ENCODE measurements around the gene HSD17B12.
A peak's percentile ranks its signal among the peaks of the same experiment; 100 is the strongest.

HSD17B12 gene

DNA sequence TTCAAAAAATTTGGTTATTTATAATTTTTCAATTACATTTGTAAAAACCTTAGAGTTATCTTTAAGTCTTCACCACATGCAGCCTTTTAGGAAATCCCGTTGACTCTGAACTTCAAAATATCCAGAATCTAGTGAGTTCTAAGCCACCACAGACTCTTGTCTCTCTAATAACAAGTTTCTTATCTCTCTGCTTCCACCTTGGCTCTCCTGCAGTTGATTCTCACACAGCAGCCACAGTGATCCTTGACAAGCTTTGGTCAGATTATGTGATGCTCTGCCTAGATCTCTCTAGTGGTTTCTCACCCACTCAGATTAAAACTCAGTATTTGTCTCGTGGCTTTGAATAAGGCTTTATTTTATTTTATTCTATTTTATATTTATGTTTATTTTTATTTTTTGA is 8.6 kb downstream of the HSD17B12 start:
- peak; percentile 89 for DNase-seq

DNA sequence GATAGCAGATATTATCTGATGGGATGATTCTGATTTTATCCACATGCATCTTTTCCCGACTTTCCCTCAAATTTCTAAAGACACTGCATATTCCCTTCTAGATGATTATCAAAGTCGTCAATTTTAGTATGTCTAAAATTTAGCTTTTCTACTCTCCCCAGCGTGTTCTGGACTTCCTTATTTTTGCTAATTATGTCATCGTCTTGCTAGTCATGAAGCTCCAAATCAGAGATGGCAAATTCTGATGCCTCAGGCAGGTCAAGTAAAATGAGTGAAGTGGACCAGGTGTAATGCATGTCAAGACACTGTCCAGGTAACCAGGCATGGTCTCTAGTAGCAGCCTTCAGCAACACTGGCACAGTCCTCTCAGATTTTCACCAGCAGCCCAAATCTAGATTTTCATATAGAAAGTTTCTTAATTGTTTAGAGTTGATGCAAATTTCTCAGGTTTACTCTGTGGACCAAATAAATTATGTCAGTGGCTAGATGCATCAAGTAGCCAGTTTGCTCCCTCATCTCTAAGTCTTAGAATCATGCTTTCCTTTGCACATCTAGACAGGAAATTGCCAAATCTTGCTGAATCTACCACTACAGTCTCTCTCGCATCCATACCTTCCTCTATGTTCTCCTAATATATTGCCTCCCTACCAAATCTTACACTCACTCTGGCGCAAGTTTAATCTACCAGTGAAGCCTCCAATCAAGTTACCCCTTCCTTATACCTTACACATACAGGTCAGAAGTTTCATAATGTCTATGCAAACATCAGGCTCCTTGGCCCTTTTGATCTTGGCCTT is 10.6 kb downstream of the HSD17B12 start:
- DNase-seq: peak; percentile 44

- no peak for DNase-seq
These were observed 11.3 kb downstream of the HSD17B12 start for GRCh38 chr11:43691806-43692205.

DNA sequence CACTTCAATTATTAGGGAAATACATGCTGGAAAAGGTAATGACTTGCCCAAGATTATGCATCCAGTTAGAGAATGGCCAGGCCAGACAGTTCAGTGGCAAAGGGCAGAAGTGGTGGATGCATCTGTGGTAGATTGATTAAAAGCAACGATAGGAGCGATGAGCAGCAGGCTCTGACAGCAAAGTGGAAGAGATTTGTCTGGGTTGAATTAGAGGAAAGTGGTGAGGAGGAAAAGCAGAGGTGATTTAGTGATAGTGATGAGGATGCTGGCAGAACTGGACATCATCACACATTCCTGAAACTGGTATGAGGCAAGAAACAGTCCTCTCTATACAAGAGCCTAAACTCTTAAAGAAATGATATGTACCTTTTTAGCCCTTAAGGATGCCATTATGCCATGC is 12.5 kb downstream of the HSD17B12 start:
- DNase-seq: peak; percentile 40

DNA sequence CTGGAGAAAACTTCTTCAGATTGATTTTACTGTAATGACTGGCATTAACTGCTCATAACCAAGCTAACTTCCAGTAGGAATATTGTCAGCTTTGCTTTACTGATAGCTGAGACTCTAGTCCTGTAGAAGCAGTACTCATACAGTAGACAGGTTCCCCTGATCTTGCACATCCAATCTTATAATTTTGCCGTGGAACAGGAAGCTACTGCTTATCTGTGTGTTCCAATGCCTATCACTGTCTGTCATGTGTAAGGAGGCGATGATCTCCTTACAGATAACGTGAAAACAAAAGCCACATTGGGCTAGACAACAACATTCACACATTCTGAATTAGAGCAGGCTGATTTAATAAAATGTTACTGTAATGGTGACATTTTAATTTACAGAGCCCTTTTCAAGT is 13.2 kb downstream of the HSD17B12 start:
- DNase-seq: peak; percentile 78

DNA sequence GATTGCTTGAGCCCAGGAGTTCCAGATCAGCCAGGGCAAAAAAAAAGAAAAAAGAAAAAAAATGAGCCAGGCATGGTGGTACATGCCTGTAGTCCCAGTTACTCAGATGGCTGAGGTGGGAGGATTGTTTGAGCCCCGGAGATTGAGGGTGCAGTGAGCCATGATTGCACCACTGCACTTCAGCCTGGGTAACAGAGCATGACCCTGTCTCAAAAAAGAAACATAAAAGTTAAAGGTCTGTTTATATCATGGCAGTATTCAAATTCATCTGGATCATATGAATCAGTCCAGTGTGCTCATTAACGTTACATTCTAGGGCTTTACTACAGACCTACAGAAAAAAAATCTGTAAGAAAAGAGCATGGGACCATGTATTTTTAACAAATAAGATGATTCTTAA is 13.9 kb downstream of the HSD17B12 start:
- DNase-seq: no peak

DNA sequence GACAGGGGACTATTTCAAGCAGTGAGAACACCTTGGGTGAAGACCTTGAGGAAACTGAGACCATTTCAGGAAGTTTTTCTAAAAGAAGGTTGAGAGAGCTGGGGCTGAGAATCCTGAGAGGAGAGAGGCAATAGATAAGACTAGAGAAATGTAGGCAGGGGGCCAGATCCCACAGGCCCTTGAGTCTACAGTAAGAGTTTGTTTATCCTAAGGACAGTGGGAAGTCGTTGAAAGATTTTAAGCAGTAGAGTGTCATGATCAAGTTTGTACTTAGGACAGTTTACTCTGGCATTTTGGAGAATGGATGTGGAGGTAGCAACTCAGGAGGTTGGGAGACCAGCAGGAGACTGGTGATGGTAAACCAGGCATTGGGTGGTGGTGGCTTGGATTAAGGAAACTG is 17.1 kb downstream of the HSD17B12 start:
- peak; percentile 43 for DNase-seq

GRCh38 chr11:43699870-43700269 is 19.3 kb downstream of the HSD17B12 start:
- DNase-seq: peak; percentile 66

DNA sequence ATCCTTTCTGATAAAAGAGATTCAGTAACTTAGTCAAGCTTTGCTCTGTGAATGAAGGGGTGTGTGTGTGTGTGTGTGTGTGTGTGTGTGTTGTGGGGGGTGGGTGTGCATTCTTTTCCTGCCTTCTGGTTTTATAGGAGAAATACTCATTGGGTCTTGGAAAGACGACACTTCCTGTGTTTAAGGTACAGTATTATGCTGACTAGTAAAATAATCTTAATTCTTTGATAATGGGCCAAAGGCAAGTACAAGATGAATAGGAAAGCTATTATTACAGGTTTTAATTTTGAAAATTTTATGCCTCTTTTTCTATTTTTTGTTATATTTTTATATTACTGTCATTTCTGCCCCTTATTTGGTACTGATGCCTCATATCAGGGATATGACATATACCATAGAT is 26.1 kb downstream of the HSD17B12 start:
- no peak for DNase-seq

GRCh38 chr11:43708776-43709175 is 28.2 kb downstream of the HSD17B12 start:
- DNase-seq: no peak

DNA sequence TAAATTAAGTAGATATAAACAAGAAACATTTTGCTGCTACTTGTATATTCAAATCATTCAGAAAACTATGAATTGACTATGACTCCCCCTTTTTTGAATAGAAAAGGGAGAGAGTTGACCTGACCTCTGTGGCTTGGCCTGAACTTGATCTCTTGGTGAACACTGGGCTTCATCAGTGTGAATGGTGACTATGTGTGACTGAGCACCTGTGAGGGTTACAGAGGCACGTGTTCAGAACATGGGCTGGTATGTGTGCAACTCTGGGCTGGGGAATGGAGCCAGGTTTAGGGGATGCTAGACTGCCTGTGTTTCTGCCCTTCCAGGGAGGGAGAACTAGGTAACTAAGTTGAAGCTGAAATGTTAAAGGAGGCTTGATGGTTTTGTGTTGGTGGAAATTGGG is 29.2 kb downstream of the HSD17B12 start:
- DNase-seq: no peak

- no peak for DNase-seq
These were observed 32.1 kb downstream of the HSD17B12 start for GRCh38 chr11:43712676-43713075.

- no peak for DNase-seq
These were observed 37.8 kb downstream of the HSD17B12 start for GRCh38 chr11:43718373-43718772.

- no peak for DNase-seq
These were observed 43.1 kb downstream of the HSD17B12 start for GRCh38 chr11:43723617-43724016.

GRCh38 chr11:43732225-43732624 is 51.7 kb downstream of the HSD17B12 start:
- peak; percentile 67 for DNase-seq

DNA sequence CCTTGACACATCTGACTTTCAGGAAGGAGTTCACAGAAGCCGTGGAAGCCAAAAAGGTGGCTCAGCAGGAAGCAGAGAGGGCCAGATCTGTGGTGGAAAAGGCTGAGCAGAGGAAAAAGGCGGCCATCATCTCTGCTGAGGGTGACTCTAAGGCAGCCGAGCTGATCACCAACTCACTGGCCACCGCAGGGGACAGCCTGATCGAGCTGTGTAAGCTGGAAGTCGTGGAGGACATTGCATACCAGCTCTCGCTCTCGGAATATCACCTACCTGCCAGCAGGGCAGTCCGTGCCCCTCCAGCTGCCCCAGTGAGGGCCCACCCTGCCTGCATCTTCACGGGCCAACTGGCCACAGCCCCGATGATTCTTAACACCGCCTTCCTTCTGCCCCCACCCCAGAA is 53.7 kb downstream of the HSD17B12 start:
- DNase-seq: no peak

- no peak for DNase-seq
These were observed 54.6 kb downstream of the HSD17B12 start for GRCh38 chr11:43735115-43735514.

DNA sequence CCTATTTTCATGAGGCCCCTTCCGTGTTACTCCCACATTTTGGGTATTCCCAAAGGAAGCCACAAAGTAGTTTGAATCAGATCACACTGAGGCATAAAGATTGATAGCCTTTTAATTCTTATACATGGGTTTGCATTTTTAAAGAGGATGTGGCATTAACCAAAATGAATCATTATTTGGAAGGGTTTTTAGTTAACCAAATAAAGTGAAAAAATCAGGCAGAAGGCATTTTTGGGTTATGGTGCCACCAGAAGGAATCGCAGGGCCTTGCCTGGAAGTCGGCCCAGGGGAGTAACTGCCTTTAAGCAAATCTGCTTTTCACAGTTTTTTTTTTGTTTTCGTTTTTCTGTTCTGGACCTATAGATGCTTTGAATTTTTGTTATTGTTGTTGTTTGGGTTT is 55.4 kb downstream of the HSD17B12 start:
- no peak for DNase-seq

DNA sequence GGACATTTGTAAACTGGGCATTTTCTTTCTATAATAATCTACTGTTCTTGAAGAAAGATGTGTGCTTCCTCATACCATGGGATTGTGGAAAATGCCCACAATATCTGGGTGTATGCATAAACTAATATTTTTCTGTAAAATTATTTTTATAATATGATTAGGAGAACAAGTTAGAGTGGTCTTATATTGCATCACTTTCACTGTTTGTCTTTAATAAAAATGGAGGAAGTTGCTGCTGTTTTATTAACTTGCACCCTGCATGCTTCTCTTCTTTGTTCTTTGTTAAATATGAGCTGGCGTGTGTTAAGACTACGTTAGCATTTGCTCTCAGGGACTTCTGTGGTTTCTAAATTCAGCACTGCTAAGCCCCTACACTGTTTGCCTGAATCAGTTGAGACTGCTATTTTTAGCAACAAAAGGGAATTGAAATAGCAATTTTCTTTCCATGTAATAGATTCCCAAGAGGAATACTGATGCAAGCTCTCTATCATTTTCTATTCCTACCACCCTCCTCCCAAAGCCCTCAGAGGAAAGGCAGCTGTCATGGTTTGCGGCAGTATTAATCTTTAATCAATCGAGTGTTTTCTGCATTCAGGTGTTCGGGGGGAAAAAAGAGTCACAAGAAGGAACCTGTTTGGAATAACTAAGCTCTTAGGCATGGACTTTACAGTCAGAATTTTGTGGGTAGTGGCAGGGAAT is 56.1 kb downstream of the HSD17B12 start:
- DNase-seq: no peak

- DNase-seq: no peak
These were observed 56.7 kb downstream of the HSD17B12 start for GRCh38 chr11:43737201-43737590.

DNA sequence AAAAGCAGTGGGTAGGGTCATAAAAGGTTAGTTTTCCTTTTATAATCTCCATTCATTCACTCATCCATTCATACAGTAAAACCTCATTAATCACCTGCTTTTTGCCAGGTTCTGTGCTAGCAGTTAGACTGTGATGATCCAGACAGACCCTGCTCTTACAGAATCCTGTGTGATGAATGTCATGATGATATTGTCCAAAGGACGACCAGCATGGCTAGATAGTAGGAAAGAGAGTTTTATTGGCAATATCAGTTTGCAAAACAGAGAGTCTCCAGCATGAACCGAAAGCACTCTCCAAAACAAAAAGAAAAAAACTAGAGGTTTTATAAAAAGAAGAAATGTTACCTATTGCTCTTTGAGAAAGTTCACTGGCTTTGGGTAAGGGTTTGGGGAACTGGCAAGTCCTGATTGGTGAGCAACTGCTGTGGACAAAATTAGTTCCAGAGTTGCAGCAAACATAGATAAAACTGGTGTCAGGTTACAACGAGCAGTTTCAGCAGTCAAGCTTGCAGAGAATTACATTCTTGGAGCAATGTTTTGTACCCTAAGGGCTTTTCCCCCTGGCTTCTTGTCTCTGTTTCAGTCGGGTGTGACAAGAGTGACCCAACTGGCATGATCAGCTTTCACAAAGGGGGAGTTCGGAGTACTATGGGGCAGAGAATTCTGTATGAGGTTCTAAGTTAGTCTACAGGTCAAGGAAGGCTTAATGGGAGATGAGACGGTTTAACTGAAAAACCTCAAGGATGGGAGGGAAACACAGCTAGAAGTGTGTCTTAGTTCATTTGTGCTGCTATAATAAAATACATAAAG is 58.3 kb downstream of the HSD17B12 start:
- peak; percentile 53 for DNase-seq

GRCh38 chr11:43746670-43747069 is 66.1 kb downstream of the HSD17B12 start:
- DNase-seq: peak; percentile 89

DNA sequence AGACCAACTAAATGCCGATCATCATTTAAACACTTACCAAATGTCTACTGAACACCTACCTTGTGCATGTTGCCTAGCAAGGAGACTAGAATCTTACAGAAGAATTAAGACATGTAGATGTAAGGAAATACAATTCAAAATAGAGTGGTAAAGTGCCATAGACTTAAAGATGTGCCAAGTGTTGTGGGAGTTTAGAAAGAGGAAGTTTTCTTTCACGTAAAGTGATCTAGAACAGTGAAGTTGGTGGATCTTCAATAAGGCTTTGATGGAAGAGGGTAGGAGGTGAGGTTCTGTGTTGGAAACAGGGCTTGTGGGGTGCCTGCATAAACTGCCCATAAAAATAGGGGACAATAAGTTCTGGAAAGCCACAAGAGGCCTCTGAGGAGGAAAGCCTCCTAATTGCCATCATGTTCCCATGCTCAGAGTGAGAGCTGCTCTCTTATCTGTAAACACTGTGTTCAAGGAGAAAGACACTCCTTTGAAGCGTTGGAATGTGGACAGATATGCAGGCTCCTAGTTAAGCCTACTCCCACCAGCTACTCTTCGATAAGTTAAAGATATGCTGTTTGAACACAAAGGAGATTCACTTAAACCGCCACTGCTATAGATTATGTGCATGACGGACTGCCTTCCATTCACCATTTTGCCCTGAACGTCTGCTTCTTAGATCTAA is 66.7 kb downstream of the HSD17B12 start:
- peak; percentile 92 for DNase-seq

Measured in hematopoietic multipotent progenitor cell treated with erythropoietin and hydrocortisone succinate and interleukin-3 and kit ligand, for 6 days (in vitro differentiated cells).